Left ventricle myocardium inferior (tissue), 1 donor: ENCODE data around the gene PGGHG. TPM values are rescaled to one million over a fixed set of nuclear protein-coding genes. Genes with fewer than 3 reads are reported as not detected.
"Not testable (repeated sequence)": the region's sequence is repeated elsewhere in the genome, so short reads cannot be mapped to it uniquely, and the experiment has no call there.

ENCODE experiments used
- DNase-seq: peaks from one replicate; pipeline ENCODE4 v3.0.0-alpha.2; 2020
- H3K27ac ChIP-seq: fragments of 200-600 bp; replicated peaks from 2 replicates; pipeline ENCODE4 v1.8.0; 2021
- H3K27me3 ChIP-seq: fragments of 200-600 bp; 2 replicates; pipeline ENCODE4 v1.8.0; 2021; ENCODE audit warnings: low read depth
- H3K36me3 ChIP-seq: fragments of 200-600 bp; 2 replicates; pipeline ENCODE4 v1.8.0; 2021
- H3K4me1 ChIP-seq: fragments of 200-600 bp; 2 replicates; pipeline ENCODE4 v1.8.0; 2021
- H3K4me3 ChIP-seq: fragments of 200-600 bp; 2 replicates; pipeline ENCODE4 v1.8.0; 2021; ENCODE audit warnings: mild to moderate bottlenecking, moderate library complexity
- H3K9me3 ChIP-seq: fragments of 200-600 bp; replicated peaks from 2 replicates; pipeline ENCODE4 v1.8.0; 2021
- intact Hi-C: fragments of 100-400 bp; cut with micrococcal nuclease; formaldehyde crosslinking; loops from one replicate; pipeline ENCODE4 v1.11.0; 2022
- total RNA-seq: library from RNA; stranded (reverse); fragmentation: NEBNext Ultra II Directional; extraction: Animal tissue kit (Norgen Biotek cat#: 25700); gene quantifications from one replicate; pipeline ENCODE4 v1.2.1, GENCODE V29; 2021
- TF ChIP-seq, protein P1 (sequence below): fragments of 200-600 bp; IDR thresholded peaks from 2 replicates; pipeline ENCODE4 v1.8.0; 2021; ENCODE audit warnings: antibody characterized with exemption, mild to moderate bottlenecking, borderline replicate concordance
- donor health status: DM: no; HTN: yes; CAD: no; lungs with severe emphysema.

The PGGHG gene
- total RNA-seq, 1 donor from 2014 or later, result 7.2 TPM

DNA sequence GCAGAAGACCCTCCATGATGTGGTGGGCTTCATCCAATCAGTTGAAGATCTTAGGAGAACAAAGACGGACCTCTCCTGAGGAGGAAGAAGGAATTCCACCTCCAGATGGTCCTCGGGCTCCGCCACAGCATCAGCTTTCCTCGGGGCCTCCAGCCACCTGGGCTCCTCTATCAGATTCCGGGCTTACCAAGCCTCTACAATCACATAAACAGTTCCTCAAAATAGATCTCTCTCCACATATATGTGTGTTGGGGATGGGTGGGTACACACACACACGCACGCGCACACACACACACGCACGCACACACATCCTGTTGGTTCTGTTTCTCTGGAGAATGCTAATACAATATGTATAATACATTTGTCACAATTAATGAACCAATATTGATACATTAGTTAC, 29.5 kb upstream of the PGGHG start:
- Histone ChIP-seq H3K27ac (no peak overlapping the region), H3K9me3 (peaks cover 8% of the 10 kb centered on the region), H3K4me3 (no peak overlapping the region), H3K27me3 (peaks cover 11% of the 10 kb centered on the region), H3K36me3 (no peaks in the 10 kb centered on the region), H3K4me1 (no peaks in the 10 kb centered on the region)
- TF ChIP-seq, protein P1, sequence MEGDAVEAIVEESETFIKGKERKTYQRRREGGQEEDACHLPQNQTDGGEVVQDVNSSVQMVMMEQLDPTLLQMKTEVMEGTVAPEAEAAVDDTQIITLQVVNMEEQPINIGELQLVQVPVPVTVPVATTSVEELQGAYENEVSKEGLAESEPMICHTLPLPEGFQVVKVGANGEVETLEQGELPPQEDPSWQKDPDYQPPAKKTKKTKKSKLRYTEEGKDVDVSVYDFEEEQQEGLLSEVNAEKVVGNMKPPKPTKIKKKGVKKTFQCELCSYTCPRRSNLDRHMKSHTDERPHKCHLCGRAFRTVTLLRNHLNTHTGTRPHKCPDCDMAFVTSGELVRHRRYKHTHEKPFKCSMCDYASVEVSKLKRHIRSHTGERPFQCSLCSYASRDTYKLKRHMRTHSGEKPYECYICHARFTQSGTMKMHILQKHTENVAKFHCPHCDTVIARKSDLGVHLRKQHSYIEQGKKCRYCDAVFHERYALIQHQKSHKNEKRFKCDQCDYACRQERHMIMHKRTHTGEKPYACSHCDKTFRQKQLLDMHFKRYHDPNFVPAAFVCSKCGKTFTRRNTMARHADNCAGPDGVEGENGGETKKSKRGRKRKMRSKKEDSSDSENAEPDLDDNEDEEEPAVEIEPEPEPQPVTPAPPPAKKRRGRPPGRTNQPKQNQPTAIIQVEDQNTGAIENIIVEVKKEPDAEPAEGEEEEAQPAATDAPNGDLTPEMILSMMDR, result no peak
- intact Hi-C loops, result no loop called here
- DNase-seq, result no peak

- no peaks in the 10 kb centered on the region for H3K4me1 ChIP-seq
- H3K9me3 ChIP-seq, result peaks cover 20% of the 10 kb centered on the region
- no peaks in the 10 kb centered on the region for H3K36me3 ChIP-seq
- no peak for DNase-seq
- H3K27ac ChIP-seq, result no peak overlapping the region
- no peak overlapping the region for H3K4me3 ChIP-seq
- TF ChIP-seq, protein P1, result no peak
- intact Hi-C loops, result no loop called here
- H3K27me3 ChIP-seq, result peaks cover 11% of the 10 kb centered on the region
Measured at GRCh38 chr11:261624-262023, 27.3 kb upstream of the PGGHG start.

DNA sequence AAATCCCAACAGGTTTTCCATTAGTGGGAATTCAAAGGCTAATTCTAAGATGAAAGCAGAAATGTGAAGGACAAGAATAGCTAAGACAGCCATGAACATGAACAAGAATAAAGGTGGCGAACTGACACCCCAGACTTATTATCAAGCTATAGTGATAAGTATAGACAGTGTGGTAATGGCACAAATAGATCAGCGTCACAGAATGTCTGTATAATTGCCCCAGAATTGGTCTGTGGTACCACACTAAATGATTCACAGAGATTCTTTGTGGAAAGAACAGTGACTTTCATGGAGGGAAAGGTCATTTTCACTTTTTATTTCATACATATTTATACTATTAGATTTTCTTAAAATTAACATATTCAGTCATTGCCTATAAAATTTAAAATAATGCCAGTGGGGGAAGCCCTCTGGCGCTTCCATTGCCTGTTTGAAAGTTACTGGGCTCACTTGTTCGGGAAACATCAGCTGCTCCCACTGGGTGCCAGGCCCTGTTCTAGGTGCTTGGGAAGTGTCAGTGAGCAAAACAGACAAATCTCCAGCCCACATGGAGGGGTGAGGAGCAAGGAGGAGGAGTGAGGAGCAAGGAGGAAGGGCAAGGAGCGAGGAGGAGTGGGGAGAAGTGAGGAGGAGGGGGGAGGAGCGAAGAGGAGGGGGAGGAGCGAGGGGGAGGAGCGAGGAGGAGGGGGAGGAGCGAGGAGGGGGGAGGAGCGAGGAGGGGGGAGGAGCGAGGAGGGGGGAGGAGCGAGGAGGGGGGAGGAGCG, 22.1 kb upstream of the PGGHG start:
- H3K27ac ChIP-seq, result no peak overlapping the region
- intact Hi-C loops, result no loop called here
- DNase-seq, result no peak
- H3K4me1 ChIP-seq, result no peaks in the 10 kb centered on the region
- H3K27me3 ChIP-seq, result peaks cover 39% of the 10 kb centered on the region
- H3K9me3 ChIP-seq, result peaks cover 12% of the 10 kb centered on the region
- no peak overlapping the region for H3K4me3 ChIP-seq
- TF ChIP-seq, protein P1, result no peak
- H3K36me3 ChIP-seq, result no peaks in the 10 kb centered on the region

DNA sequence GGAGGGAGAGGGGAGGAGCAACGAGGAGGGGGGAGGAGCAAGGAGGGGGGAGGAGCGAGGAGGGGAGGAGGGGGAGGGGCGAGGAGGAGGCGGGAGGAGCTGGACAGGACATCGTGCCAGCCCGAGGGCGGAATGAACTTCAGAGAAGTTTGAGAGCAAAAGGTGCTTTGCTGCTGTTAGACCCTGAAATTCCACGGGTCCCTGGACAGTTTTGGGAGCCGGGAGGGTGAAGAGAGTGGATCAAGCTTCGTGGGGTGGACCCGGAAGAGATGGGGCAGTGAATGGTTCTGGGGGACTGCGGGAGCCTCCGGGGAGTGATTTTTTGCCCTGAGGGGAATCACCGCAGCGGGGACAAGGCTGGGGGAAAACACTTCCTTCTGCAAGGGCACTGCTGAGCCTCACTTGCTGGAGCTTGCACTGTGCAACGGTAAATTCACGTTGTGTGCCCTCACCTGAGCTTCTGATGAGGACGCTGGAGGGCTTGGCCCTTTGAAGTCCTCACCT, 21.4 kb upstream of the PGGHG start:
- Histone ChIP-seq H3K4me3 (peak overlapping the region; percentile 48), H3K36me3 (no peaks in the 10 kb centered on the region), H3K27ac (peak overlapping the region; percentile 66), H3K27me3 (peaks cover 46% of the 10 kb centered on the region), H3K9me3 (peaks cover 12% of the 10 kb centered on the region), H3K4me1 (no peaks in the 10 kb centered on the region)
- TF ChIP-seq, protein P1, result no peak
- intact Hi-C loops, result no loop called here
- DNase-seq, result peak; percentile 52

DNA sequence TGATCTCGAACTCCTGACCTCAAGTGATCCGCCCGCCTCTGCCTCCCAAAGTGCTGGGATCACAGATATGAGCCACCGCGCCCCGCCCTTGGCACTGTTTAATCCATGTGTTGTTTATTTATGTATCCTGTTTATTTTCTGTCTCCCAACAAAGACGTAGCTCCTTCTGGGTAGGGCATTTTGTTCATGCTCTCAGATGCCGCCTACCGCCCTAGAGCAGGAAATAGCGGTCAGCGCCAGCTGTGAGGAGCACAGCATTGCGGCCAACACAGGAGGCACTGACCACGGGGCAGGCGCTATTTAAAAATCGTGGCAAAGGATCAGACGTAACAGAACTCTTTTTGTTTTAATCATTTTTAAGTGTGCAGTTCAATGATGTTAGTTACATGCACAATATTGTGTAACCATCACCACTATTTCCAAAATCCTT, 20.2 kb upstream of the PGGHG start:
- H3K9me3 ChIP-seq, result peaks cover 12% of the 10 kb centered on the region
- H3K4me1 ChIP-seq, intact Hi-C loops, H3K36me3 ChIP-seq: not testable (repeated sequence)
- H3K27ac ChIP-seq, result peak overlapping the region; percentile 66
- H3K27me3 ChIP-seq, result peaks cover 48% of the 10 kb centered on the region
- H3K4me3 ChIP-seq, result peak overlapping the region; percentile 48
- DNase-seq, result peak; percentile 64
